Activated naive CD4-positive, alpha-beta T cell treated with anti-CD3 and anti-CD28 coated beads, Interleukin-2, amount 50 U/mL, for 16 hours (primary cell): Measurements from ENCODE around the gene METTL22.

Experiments used
- DNase-seq: peaks from one replicate; pipeline ENCODE4 v3.0.0-alpha.2; 2020

The METTL22 gene

GRCh38 chr16:8697965-8698364 lies 76.5 kb downstream of the METTL22 start:
- no peak for DNase-seq
